ENCODE data around the gene PDCD6IP. TPM values are rescaled to one million over a fixed set of nuclear protein-coding genes. Genes with fewer than 3 reads are reported as not detected.
"Not testable (repeated sequence)": the region's sequence is repeated elsewhere in the genome, so short reads cannot be mapped to it uniquely, and the experiment has no call there.

PDCD6IP gene
- total RNA-seq, 1 donor from 2014 or later: 184 TPM

GRCh38 chr3:33833408-33834095, 35.1 kb downstream of the PDCD6IP start:
- H3K27me3 ChIP-seq: no peaks in the 10 kb centered on the region
- intact Hi-C loops (cut with DNase I): no loop called here

GRCh38 chr3:33834096-33834453, 35.6 kb downstream of the PDCD6IP start:
- TF ChIP-seq POLR2AphosphoS5 (IDR thresholded peaks at IDR 0.05; ENCODE audit: insufficient read depth in 1 of 2, low read depth in 1 of 2): no peak
- no peak overlapping the region for H3K4me3 ChIP-seq
- no peaks in the 10 kb centered on the region for H3K27me3 ChIP-seq
- H3K36me3 ChIP-seq: peaks cover 0 to 30% of the 10 kb centered on the region in 2 donors
- no peak for DNase-seq (ENCODE audit: extremely low spot score in 2 of 2)
- H3K4me1 ChIP-seq: no peaks in the 10 kb centered on the region
- H3K27ac ChIP-seq: no peak overlapping the region
- no peaks in the 10 kb centered on the region for H3K9me3 ChIP-seq
- intact Hi-C loops (cut with DNase I): no loop called here

More at GRCh38 chr3:33833408-33834095, 35.1 kb downstream of the PDCD6IP start:
- no peak for DNase-seq (ENCODE audit: extremely low spot score in 2 of 2)
- TF ChIP-seq POLR2A (IDR thresholded peaks at IDR 0.05): no peak
- no peak for TF ChIP-seq CTCF (IDR thresholded peaks at IDR 0.05)
- no peak for TF ChIP-seq POLR2AphosphoS5 (IDR thresholded peaks at IDR 0.05; ENCODE audit: insufficient read depth in 1 of 2, low read depth in 1 of 2)
- peaks cover 0 to 25% of the 10 kb centered on the region in 2 donors for H3K36me3 ChIP-seq
- H3K4me3 ChIP-seq: no peak overlapping the region
- no peaks in the 10 kb centered on the region for H3K9me3 ChIP-seq
- H3K27ac ChIP-seq: no peak overlapping the region
- H3K4me1 ChIP-seq: no peaks in the 10 kb centered on the region

GRCh38 chr3:33837182-33837581, 38.8 kb downstream of the PDCD6IP start:
- DNase-seq (ENCODE audit: extremely low spot score in 2 of 2); H3K4me3 ChIP-seq; H3K9me3 ChIP-seq; H3K27ac ChIP-seq; H3K27me3 ChIP-seq; H3K4me1 ChIP-seq; intact Hi-C loops (cut with DNase I): not testable (repeated sequence)
- peaks cover 0 to 37% of the 10 kb centered on the region in 2 donors for H3K36me3 ChIP-seq

GRCh38 chr3:33839283-33839682, 40.9 kb downstream of the PDCD6IP start:
- H3K36me3 ChIP-seq: peaks cover 0 to 52% of the 10 kb centered on the region in 2 donors
- H3K9me3 ChIP-seq: no peaks in the 10 kb centered on the region
- DNase-seq (ENCODE audit: extremely low spot score in 2 of 2): no peak
- no peak overlapping the region for H3K27ac ChIP-seq
- intact Hi-C loops (cut with DNase I): no loop called here
- no peak overlapping the region for H3K4me3 ChIP-seq
- H3K4me1 ChIP-seq: no peaks in the 10 kb centered on the region
- no peaks in the 10 kb centered on the region for H3K27me3 ChIP-seq
- TF ChIP-seq POLR2A (IDR thresholded peaks at IDR 0.05) (no peak), POLR2AphosphoS5 (IDR thresholded peaks at IDR 0.05; ENCODE audit: insufficient read depth in 1 of 2, low read depth in 1 of 2) (no peak), CTCF (IDR thresholded peaks at IDR 0.05) (no peak)

- Histone ChIP-seq H3K9me3 (no peaks in the 10 kb centered on the region), H3K27me3 (no peaks in the 10 kb centered on the region), H3K27ac (no peak overlapping the region), H3K4me1 (no peaks in the 10 kb centered on the region), H3K36me3 (peaks cover 0 to 56% of the 10 kb centered on the region in 2 donors), H3K4me3 (no peak overlapping the region)
- no peak for DNase-seq (ENCODE audit: extremely low spot score in 2 of 2)
- intact Hi-C loops (cut with DNase I): no loop called here
- no peak for TF ChIP-seq CTCF (IDR thresholded peaks at IDR 0.05)
- no peak for TF ChIP-seq POLR2AphosphoS5 (IDR thresholded peaks at IDR 0.05; ENCODE audit: insufficient read depth in 1 of 2, low read depth in 1 of 2)
- no peak for TF ChIP-seq POLR2A (IDR thresholded peaks at IDR 0.05)
These were observed 41.7 kb downstream of the PDCD6IP start for GRCh38 chr3:33840179-33840578.

GRCh38 chr3:33848624-33849347, 50.4 kb downstream of the PDCD6IP start:
- Histone ChIP-seq H3K9me3 (no peaks in the 10 kb centered on the region), H3K36me3 (peaks cover 0 to 37% of the 10 kb centered on the region in 2 donors), H3K4me3 (no peak overlapping the region), H3K27me3 (no peaks in the 10 kb centered on the region), H3K27ac (no peak overlapping the region), H3K4me1 (no peaks in the 10 kb centered on the region)
- no peak for TF ChIP-seq POLR2A (IDR thresholded peaks at IDR 0.05)
- TF ChIP-seq CTCF (IDR thresholded peaks at IDR 0.05): no peak
- TF ChIP-seq POLR2AphosphoS5 (IDR thresholded peaks at IDR 0.05; ENCODE audit: insufficient read depth in 1 of 2, low read depth in 1 of 2): no peak
- no peak for DNase-seq (ENCODE audit: extremely low spot score in 2 of 2)
- intact Hi-C loops (cut with DNase I): no loop called here

GRCh38 chr3:33850599-33850998, 52.2 kb downstream of the PDCD6IP start:
- H3K4me1 ChIP-seq; DNase-seq (ENCODE audit: extremely low spot score in 2 of 2); H3K4me3 ChIP-seq; intact Hi-C loops (cut with DNase I); H3K9me3 ChIP-seq; H3K27ac ChIP-seq; H3K27me3 ChIP-seq: not testable (repeated sequence)
- H3K36me3 ChIP-seq: peaks cover 0 to 41% of the 10 kb centered on the region in 2 donors

- peaks cover 0 to 59% of the 10 kb centered on the region in 2 donors for H3K36me3 ChIP-seq
- H3K27me3 ChIP-seq; H3K4me3 ChIP-seq; H3K27ac ChIP-seq; DNase-seq (ENCODE audit: extremely low spot score in 2 of 2); H3K4me1 ChIP-seq; H3K9me3 ChIP-seq; intact Hi-C loops (cut with DNase I): not testable (repeated sequence)
These were observed 57.0 kb downstream of the PDCD6IP start for GRCh38 chr3:33855407-33855806.
